HepG2 (cell line): ENCODE results near the gene ZNRF3. TPM values are rescaled to one million over a fixed set of nuclear protein-coding genes. Genes with fewer than 3 reads are reported as not detected.

Experiments used
- ATAC-seq: fragments of 200-7000 bp; cut with Tn5 transposase; 3 replicates; pipeline ENCODE4 v1.9.1; 2020; ENCODE audit warnings: mild to moderate bottlenecking, moderate library complexity
- BruUV-seq: library from RNA; stranded (reverse); fragments of 400-500 nt; replicated peaks from 2 replicates; lab custom pipeline; 2021; lab: Mats Ljungman, UMichigan
- CTCF ChIA-PET: fragments of 300-600 bp; formaldehyde crosslinking; extraction: SDS; loops from one replicate; lab custom pipeline; 2021; ENCODE audit warnings: low total read pairs, inconsistent platforms, low intra/inter-chr PET ratio; lab: Yijun Ruan, JAX
- POLR2A ChIA-PET: fragments of 350-600 bp; sonication (Branson Sonifier 250); formaldehyde crosslinking; loops from one replicate; lab custom pipeline; 2020; ENCODE audit warnings: antibody characterized with exemption, inconsistent platforms; lab: Yijun Ruan, JAX
- DNase-seq: peaks from one replicate; pipeline ENCODE4 v3.0.0-alpha.2; 2015; ENCODE audit warnings: low spot score
- FAIRE-seq: peaks from 3 replicates; lab custom pipeline; 2011; peaks lifted over from hg19 to GRCh38; lab: Jason Lieb, UNC
- H2AFZ ChIP-seq: one replicate; pipeline ENCODE4 v1.6.1; 2011; ENCODE audit warnings: low read length, inconsistent platforms
- H3K27ac ChIP-seq: fragments of 300-600 bp; 3 replicates; pipeline ENCODE4 v1.8.0; 2011; ENCODE audit warnings: mixed run types, mild to moderate bottlenecking, mixed read lengths, low read length, inconsistent platforms; ENCODE audit not compliant: insufficient read depth; ENCODE audit errors: extremely low read length
- H3K27me3 ChIP-seq, 2 experiments: fragments of 200-600 bp in 1 of 2; 2 replicates in 1 of 2; 3 replicates in 1 of 2; pipeline versions ENCODE4 v1.6.0 to v1.8.0; 2011; ENCODE audit warnings: low read length in 2 of 2, mild to moderate bottlenecking in 2 of 2, moderate library complexity in 2 of 2, inconsistent platforms in 1 of 2; ENCODE audit not compliant: insufficient read depth in 2 of 2, control insufficient read depth in 1 of 2
- H3K36me3 ChIP-seq, 2 experiments: fragments of 200-600 bp in 1 of 2; replicated peaks in 1 of 2; 2 replicates in 1 of 2; 3 replicates in 1 of 2; pipeline versions ENCODE4 v1.5.1 to v1.8.0; 2011; ENCODE audit warnings: low read length in 2 of 2, inconsistent platforms in 1 of 2; ENCODE audit not compliant: insufficient read depth in 2 of 2, control insufficient read depth in 1 of 2
- H3K4me1 ChIP-seq: 2 replicates; pipeline ENCODE4 v1.5.1; 2012; ENCODE audit warnings: low read length, inconsistent platforms; ENCODE audit not compliant: insufficient read depth
- H3K4me2 ChIP-seq: 2 replicates; pipeline ENCODE4 v1.6.0; 2011; ENCODE audit warnings: low read depth, low read length, inconsistent platforms
- H3K4me3 ChIP-seq, 3 experiments: fragments of 200-600 bp in 1 of 3; sonication (generic), shearing (Covaris generic) in 1 of 3; replicated peaks in 1 of 3; 2 replicates each; pipeline ENCODE4 v1.5.1; 2011 to 2016; ENCODE audit warnings: low read length in 3 of 3, inconsistent platforms in 2 of 3, low read depth in 2 of 3, mild to moderate bottlenecking in 2 of 3, control low read depth in 1 of 3, mixed read lengths in 1 of 3; ENCODE audit not compliant: insufficient read depth in 1 of 3
- H3K79me2 ChIP-seq: one replicate; pipeline ENCODE4 v1.6.1; 2011; ENCODE audit warnings: low read length, inconsistent platforms; ENCODE audit not compliant: insufficient read depth
- H3K9ac ChIP-seq: 2 replicates; pipeline ENCODE4 v1.6.0; 2011; ENCODE audit warnings: mild to moderate bottlenecking, low read depth, low read length, inconsistent platforms; ENCODE audit not compliant: insufficient read depth
- H3K9me3 ChIP-seq: 2 replicates; pipeline ENCODE4 v1.5.1; 2012; ENCODE audit warnings: mild to moderate bottlenecking, low read length
- H4K20me1 ChIP-seq: 2 replicates; pipeline ENCODE4 v1.6.0; 2011; ENCODE audit warnings: inconsistent platforms, mild to moderate bottlenecking, low read length, moderate library complexity; ENCODE audit not compliant: insufficient read depth
- AGO2 ChIP-seq: fragments of 200-400 bp; formaldehyde crosslinking; optimal IDR thresholded peaks from 2 replicates; pipeline ENCODE3; 2017; ENCODE audit warnings: mild to moderate bottlenecking, low read depth, low read length, moderate library complexity
- CREM ChIP-seq, 2 experiments: sonication (generic) in 1 of 2; formaldehyde crosslinking in 1 of 2; IDR thresholded peaks; 2 replicates each; pipeline versions ENCODE4 v1.4.0 to v1.6.1; 2016 to 2020; ENCODE audit warnings: antibody characterized with exemption in 1 of 2, mild to moderate bottlenecking in 1 of 2, missing genetic modification reagents in 1 of 2
- GFI1 ChIP-seq: sonication (generic); formaldehyde crosslinking; IDR thresholded peaks from 2 replicates; pipeline ENCODE4 v1.5.0; 2020; ENCODE audit warnings: missing genetic modification reagents, mild to moderate bottlenecking, borderline replicate concordance
- HMG20A ChIP-seq: IDR thresholded peaks from 2 replicates; pipeline ENCODE4 v1.6.1; 2016; ENCODE audit warnings: borderline replicate concordance
- ISL2 ChIP-seq: sonication (generic); formaldehyde crosslinking; IDR thresholded peaks from 2 replicates; pipeline ENCODE4 v1.5.0; 2020; ENCODE audit warnings: missing genetic modification reagents
- NCOA2 ChIP-seq: sonication (generic); formaldehyde crosslinking; IDR thresholded peaks from 2 replicates; pipeline ENCODE4 v1.8.0; 2022; ENCODE audit warnings: inconsistent platforms
- NFIC ChIP-seq: IDR thresholded peaks from 2 replicates; pipeline ENCODE4 v1.6.1; 2012; ENCODE audit warnings: mild to moderate bottlenecking, low read length, inconsistent platforms
- NFKBIZ ChIP-seq: IDR thresholded peaks from 2 replicates; pipeline ENCODE4 v1.6.1; 2018; ENCODE audit warnings: missing genetic modification reagents, missing compliant biosample characterization
- RBFOX2 ChIP-seq: fragments of 200-400 bp; formaldehyde crosslinking; IDR thresholded peaks from 2 replicates; pipeline ENCODE4 v1.6.1; 2017; ENCODE audit warnings: low read depth, mild to moderate bottlenecking, low read length
- SATB2 ChIP-seq: sonication (generic); formaldehyde crosslinking; IDR thresholded peaks from 2 replicates; pipeline ENCODE4 v1.5.0; 2020; ENCODE audit warnings: missing genetic modification reagents
- SOX6 ChIP-seq, 2 experiments: fragments of 450-650 bp in 1 of 2; sonication (generic) in 1 of 2; formaldehyde crosslinking in 1 of 2; IDR thresholded peaks; 2 replicates each; pipeline versions ENCODE4 v1.4.0 to v1.6.1; 2017 to 2020; ENCODE audit warnings: antibody characterized with exemption in 1 of 2, mild to moderate bottlenecking in 1 of 2, missing genetic modification reagents in 1 of 2
- TBL1XR1 ChIP-seq: fragments of 150-350 bp; IDR thresholded peaks from 2 replicates; pipeline ENCODE4 v1.6.1; 2014; ENCODE audit warnings: borderline replicate concordance, low read length; ENCODE audit not compliant: partially characterized antibody
- ZNF652 ChIP-seq: IDR thresholded peaks from 2 replicates; pipeline ENCODE4 v1.6.1; 2016; ENCODE audit warnings: low read depth, borderline replicate concordance
- ZNF724P ChIP-seq: sonication (generic); formaldehyde crosslinking; IDR thresholded peaks from 2 replicates; pipeline ENCODE4 v1.8.0; 2022; ENCODE audit warnings: missing genetic modification reagents, borderline replicate concordance
- ZNF792 ChIP-seq: IDR thresholded peaks from 2 replicates; pipeline ENCODE4 v1.6.1; 2016
- WGBS: methylation state at CpG from one replicate; pipeline ENCODE4 v1.1.6; 2017; ENCODE audit warnings: low lambda C conversion rate; 5-methylcytosine and 5-hydroxymethylcytosine counted together
- in situ Hi-C: cut with HindIII; loops from 2 replicates; pipeline ENCODE4 v1.10.0; 2017; ENCODE audit warnings: low pct_unique_long_range_greater_than_20kb; ENCODE audit not compliant: extremely low pct_ligation_motif_present
- intact Hi-C: fragments of 100-400 bp; cut with micrococcal nuclease; formaldehyde crosslinking; loops from one replicate; pipeline ENCODE4 v1.10.0; 2022; ENCODE audit not compliant: unreplicated experiment
- polyA plus RNA-seq, 8 experiments: library from polyadenylated mRNA; depleted of rRNA in 3 of 8; stranded (reverse) in 7 of 8; unstranded in 1 of 8; fragments of >200 nt; fragmentation: Illumina TruSeq in 4 of 8; extraction: Trizol in 4 of 8; gene quantifications; 2 replicates each; pipeline versions ENCODE4 v1.2.1 to v1.2.3, GENCODE V29; 2011 to 2016; ENCODE audit warnings: low read depth in 4 of 8, missing spikeins in 1 of 8, mixed read lengths in 1 of 8; ENCODE audit not compliant: insufficient read depth in 1 of 8
- total RNA-seq, 5 experiments: library from RNA; depleted of rRNA; stranded (reverse); fragments of >200 nt; fragmentation: Illumina TruSeq; extraction: Trizol; gene quantifications; 2 replicates each; pipeline ENCODE4 v1.2.3, GENCODE V29; 2016; ENCODE audit warnings: low read depth in 1 of 5
- TF ChIP-seq, protein P1 (sequence below): sonication (generic); formaldehyde crosslinking; IDR thresholded peaks from 2 replicates; pipeline ENCODE4 v1.4.0; 2020; ENCODE audit warnings: missing genetic modification reagents
- TF ChIP-seq, protein P2 (sequence below): sonication (generic); formaldehyde crosslinking; IDR thresholded peaks from 2 replicates; pipeline ENCODE4 v1.4.0; 2020; ENCODE audit warnings: missing genetic modification reagents, mild to moderate bottlenecking, borderline replicate concordance

Gene ZNRF3
- total and polyA plus RNA-seq, 2 of the 13 experiments (the other 11 are each of a cell fraction or from before 2014, with no cell fraction given), result 20.3 to 36.7 TPM

DNA sequence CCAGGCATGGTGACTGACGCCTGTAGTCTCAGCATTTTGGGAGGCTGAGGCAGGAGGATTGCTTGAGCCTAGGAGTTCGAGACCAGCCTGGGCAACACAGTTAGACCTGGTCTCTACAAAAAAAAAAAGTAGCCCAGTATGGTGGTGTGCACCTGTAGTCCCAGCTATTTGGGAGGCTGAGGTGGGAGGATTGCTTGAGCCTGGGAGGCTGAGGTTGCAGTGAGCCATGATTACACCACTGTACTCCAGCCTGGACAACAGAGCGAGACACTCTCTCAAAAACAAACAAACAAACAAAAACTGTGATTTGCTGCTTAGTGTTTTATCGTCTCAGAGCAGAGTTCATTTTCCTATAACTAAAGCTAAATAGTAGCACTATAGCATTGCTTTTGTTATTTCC, 3.3 kb downstream of the ZNRF3 start (continued):
- TF ChIP-seq, protein P1, sequence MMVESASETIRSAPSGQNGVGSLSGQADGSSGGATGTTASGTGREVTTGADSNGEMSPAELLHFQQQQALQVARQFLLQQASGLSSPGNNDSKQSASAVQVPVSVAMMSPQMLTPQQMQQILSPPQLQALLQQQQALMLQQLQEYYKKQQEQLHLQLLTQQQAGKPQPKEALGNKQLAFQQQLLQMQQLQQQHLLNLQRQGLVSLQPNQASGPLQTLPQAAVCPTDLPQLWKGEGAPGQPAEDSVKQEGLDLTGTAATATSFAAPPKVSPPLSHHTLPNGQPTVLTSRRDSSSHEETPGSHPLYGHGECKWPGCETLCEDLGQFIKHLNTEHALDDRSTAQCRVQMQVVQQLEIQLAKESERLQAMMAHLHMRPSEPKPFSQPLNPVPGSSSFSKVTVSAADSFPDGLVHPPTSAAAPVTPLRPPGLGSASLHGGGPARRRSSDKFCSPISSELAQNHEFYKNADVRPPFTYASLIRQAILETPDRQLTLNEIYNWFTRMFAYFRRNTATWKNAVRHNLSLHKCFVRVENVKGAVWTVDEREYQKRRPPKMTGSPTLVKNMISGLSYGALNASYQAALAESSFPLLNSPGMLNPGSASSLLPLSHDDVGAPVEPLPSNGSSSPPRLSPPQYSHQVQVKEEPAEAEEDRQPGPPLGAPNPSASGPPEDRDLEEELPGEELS (CRISPR knock-in tag), result 0 out of 2 replicates have a peak, but pooled peaks have one; percentile 19
- peak; percentile 80 for TF ChIP-seq GFI1 (CRISPR knock-in tag)
- TF ChIP-seq, all 625 proteins: peak for 12; not testable (repeated sequence) for 613

DNA sequence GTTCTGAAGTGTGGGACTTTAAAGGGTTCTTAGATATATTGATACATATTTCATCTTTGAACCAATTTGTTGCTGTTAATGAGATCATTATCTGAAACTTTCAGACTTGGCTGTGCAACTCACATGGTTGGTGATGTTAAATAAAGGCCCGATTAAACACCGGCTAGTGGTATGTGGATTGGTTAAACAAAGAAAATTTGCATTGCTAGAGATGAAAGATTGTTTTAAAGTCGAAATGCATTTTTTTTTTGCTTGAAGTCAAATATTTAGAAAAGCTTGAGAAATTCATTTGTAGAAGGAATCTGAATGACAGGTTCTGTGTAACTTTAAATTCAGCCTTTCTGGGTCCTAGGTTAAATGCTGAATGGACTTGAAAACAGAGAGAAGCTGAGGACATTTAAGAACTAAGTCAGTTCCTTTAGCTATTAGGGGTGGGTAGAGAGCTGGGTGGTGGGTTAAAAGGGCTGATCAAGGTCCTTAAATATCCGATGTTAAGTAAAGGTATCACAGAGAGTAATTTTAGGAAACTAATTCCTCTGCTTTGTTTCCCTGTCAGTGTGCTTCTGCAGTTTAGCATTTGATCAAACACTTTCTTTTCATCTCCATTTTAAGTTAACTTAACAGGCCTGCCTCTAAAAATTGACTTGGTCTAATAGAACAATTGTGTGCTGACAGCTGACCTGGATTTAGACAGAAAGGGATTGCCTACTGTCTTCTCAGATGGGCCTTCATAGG, 4.5 kb downstream of the ZNRF3 start:
- H3K79me2 ChIP-seq, result peaks cover 87% of the 10 kb centered on the region
- H3K9me3 ChIP-seq, result no peaks in the 10 kb centered on the region
- intact Hi-C loops (loop anchor here (5.0 kb wide), 2 partner anchors 34 to 144 kb away; no protein-coding TSS in a partner anchor), in situ Hi-C loops (no loop called here)
- DNase-seq, result no peak
- FAIRE-seq, result peak; percentile 79
- H4K20me1 ChIP-seq, result peaks cover 59% of the 10 kb centered on the region
- CTCF ChIA-PET, result no interaction called here
- no peak overlapping the region for H2AFZ ChIP-seq
- peak overlapping the region; percentile 36; the same call in 1 of the 2 replicates for H3K9ac ChIP-seq
- peaks cover 1 to 20% of the 10 kb centered on the region in 2 experiments; a peak in 3 of 5 replicates for H3K36me3 ChIP-seq
- peak overlapping the region; percentile 30 for H3K27ac ChIP-seq
- WGBS, result 4% methylated on average over 4 of the region's 4 CpGs
- H3K4me3 ChIP-seq, result peak overlapping the region; percentile 97; a peak in 4 of 6 replicates
- peaks cover 69% of the 10 kb centered on the region for H3K4me1 ChIP-seq
- POLR2A ChIA-PET, result interaction anchor here (0.8 to 1.6 kb wide), 4 partner anchors 14 to 37 kb away, joined by 3 to 4 read pairs (median 3); no protein-coding TSS in a partner anchor
- no peak for ATAC-seq
- no TSS peak for BruUV-seq
- peak overlapping the region; percentile 85 for H3K4me2 ChIP-seq
- no peaks in the 10 kb centered on the region; a peak in 1 of 5 replicates for H3K27me3 ChIP-seq
- TF ChIP-seq CREM (IDR thresholded peaks at IDR 0.05) (peak; percentile 55), CREM (CRISPR knock-in tag; IDR thresholded peaks at IDR 0.05) (no peak), ZNF792 (CRISPR knock-in tag) (0 out of 2 replicates have a peak, but pooled peaks have one; percentile 9), TBL1XR1 (no peak), NCOA2 (CRISPR knock-in tag) (peak; percentile 64; the same call in 1 of the 2 replicates), SATB2 (CRISPR knock-in tag) (no peak), RBFOX2 (peak; percentile 62), NFKBIZ (CRISPR knock-in tag) (no peak), AGO2 (peak; percentile 50), HMG20A (CRISPR knock-in tag) (0 out of 2 replicates have a peak, but pooled peaks have one; percentile 6), ISL2 (CRISPR knock-in tag) (peak; percentile 87), ZNF652 (no peak), ZNF724P (CRISPR knock-in tag) (no peak), NFIC (0 out of 2 replicates have a peak, but pooled peaks have one; percentile 19), SOX6 (IDR thresholded peaks at IDR 0.05) (no peak), SOX6 (CRISPR knock-in tag; IDR thresholded peaks at IDR 0.05) (peak; percentile 51; the same call in 1 of the 2 replicates)
- TF ChIP-seq, protein P2, sequence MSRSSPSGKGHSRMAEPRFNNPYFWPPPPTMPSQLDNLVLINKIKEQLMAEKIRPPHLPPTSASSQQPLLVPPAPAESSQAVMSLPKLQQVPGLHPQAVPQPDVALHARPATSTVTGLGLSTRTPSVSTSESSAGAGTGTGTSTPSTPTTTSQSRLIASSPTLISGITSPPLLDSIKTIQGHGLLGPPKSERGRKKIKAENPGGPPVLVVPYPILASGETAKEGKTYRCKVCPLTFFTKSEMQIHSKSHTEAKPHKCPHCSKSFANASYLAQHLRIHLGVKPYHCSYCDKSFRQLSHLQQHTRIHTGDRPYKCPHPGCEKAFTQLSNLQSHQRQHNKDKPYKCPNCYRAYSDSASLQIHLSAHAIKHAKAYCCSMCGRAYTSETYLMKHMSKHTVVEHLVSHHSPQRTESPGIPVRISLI (CRISPR knock-in tag), result peak; percentile 65; the same call in 1 of the 2 replicates
